H1 (cell line): ENCODE data around the gene ZNF189. TPM values are rescaled to one million over a fixed set of nuclear protein-coding genes. Genes with fewer than 3 reads are reported as not detected.

Source experiments
- CTBP2 ChIP-seq: IDR thresholded peaks from 2 replicates; pipeline ENCODE4 v1.7.0; 2011; ENCODE audit warnings: borderline replicate concordance, mild to moderate bottlenecking, moderate library complexity, mixed read lengths, low read length; ENCODE audit not compliant: insufficient read depth, insufficient read length
- YY1 ChIP-seq: IDR thresholded peaks from 2 replicates; pipeline ENCODE4 v1.6.1; 2011; ENCODE audit warnings: low read depth, mild to moderate bottlenecking, low read length
- polyA plus RNA-seq, 7 experiments: library from polyadenylated mRNA; depleted of rRNA in 3 of 7; stranded (reverse) in 5 of 7; unstranded in 2 of 7; fragments of >200 nt in 5 of 7; fragments of 200-250 nt in 2 of 7; gene quantifications; 1 replicate in 5 of 7; 2 replicates in 1 of 7; 4 replicates in 1 of 7; pipeline versions ENCODE4 v1.2.1 to v1.2.3, GENCODE V29; 2011 to 2013; ENCODE audit warnings: missing spikeins in 2 of 7, mixed read lengths in 2 of 7
- total RNA-seq: library from RNA; stranded (reverse); fragmentation: NEBNext Ultra II Directional; extraction: Animal tissue kit (Norgen Biotek cat#: 25700); gene quantifications from 2 replicates; pipeline ENCODE4 v1.2.1, GENCODE V29; 2021

The ZNF189 gene
- total and polyA plus RNA-seq, 2 of the 8 experiments (the other 6 are each of a cell fraction or from before 2014, with no cell fraction given) = 1.9 to 12.3 TPM

DNA sequence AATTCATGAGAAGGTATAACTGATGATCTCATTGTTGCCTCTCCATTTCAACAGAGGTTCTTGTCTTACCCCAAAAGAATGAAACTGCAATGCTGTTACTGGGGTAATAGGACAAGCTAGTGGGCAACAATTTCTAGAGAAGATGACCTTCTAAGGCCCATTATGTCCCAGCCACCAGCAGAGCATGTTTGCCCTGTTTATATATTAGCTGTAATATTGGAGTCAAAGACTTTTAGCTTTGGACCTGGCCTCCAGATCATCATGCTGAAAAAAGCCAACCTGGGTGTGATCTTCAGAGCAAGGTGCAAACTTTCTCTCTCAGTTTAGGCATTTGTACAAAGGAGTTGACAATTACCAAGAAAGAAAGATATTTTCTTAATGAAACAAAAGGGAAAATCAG, 33.5 kb downstream of the ZNF189 start (continued):
- TF ChIP-seq CTBP2 (no peak), YY1 (no peak)
